ENCODE results near the gene ISG20L2.
A peak's percentile ranks its signal among the peaks of the same experiment; 100 is the strongest.

ISG20L2 gene

DNA sequence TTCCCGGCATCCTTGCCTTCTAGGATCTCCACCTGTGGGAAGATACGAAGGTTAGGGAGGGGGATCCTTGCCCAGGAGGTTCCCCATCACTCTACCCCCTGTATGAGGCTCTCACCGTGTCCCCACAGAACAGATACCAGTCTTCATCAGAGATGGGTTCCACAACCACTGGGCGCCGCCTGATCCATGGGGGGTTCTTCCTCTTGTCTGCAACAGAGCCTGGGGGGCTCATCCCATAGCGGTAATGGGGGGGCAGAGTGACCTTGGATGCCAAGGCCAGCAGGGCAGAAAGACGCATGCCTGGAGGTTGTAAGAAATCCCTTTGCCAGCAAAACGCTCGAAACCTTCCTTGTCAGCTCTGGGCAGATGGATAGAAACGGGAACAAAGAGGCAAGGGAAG, 9.8 kb upstream of the ISG20L2 start:
- H3K36me3 ChIP-seq (ENCODE audit: control insufficient read depth, insufficient read depth, low read length), result peaks cover 39% of the 10 kb centered on the region
- peaks cover 9% of the 10 kb centered on the region; the same call in 1 of the 2 replicates for H3K4me1 ChIP-seq (ENCODE audit: control insufficient read depth, insufficient read depth, low read length)
- H3K9me3 ChIP-seq (ENCODE audit: control insufficient read depth, insufficient read depth, low read length), result no peaks in the 10 kb centered on the region

DNA sequence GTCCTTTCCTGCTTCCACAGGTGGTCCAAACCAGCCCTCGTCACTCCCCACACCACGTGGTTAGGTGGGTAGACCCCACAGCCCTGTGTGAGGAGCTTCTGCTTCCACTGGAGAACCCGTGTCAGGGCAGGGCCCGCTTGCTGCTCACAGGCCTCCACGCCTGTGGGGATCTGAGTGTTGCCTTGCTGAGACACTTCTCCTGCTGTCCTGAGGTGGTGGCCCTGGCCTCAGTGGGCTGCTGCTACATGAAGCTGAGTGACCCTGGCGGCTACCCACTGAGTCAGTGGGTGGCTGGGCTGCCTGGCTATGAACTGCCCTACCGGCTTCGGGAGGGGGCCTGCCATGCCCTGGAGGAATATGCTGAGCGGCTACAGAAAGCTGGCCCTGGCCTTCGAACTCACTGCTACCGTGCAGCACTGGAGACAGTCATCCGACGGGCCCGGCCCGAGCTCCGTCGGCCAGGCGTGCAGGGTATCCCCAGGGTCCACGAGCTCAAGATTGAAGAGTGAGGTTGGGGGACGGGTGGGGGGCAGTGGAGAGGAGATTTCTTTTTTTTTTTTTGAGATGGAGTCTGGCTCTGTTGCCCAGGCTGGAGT, 5.5 kb upstream of the ISG20L2 start:
- Histone ChIP-seq H3K4me3 (ENCODE audit: low read depth, low read length) (no peak overlapping the region), H3K4me1 (ENCODE audit: control insufficient read depth, insufficient read depth, low read length) (no peaks in the 10 kb centered on the region), H3K27ac (ENCODE audit: low read depth, low read length) (no peak overlapping the region), H3K36me3 (ENCODE audit: control insufficient read depth, insufficient read depth, low read length) (peaks cover 34% of the 10 kb centered on the region), H3K9me3 (ENCODE audit: control insufficient read depth, insufficient read depth, low read length) (no peaks in the 10 kb centered on the region), H3K9ac (ENCODE audit: low read depth, low read length) (no peak overlapping the region), H3K27me3 (ENCODE audit: control insufficient read depth, insufficient read depth, low read length) (no peaks in the 10 kb centered on the region)

More for the DNA sequence above, 9.8 kb upstream of the ISG20L2 start:
- no peak overlapping the region for H3K27ac ChIP-seq (ENCODE audit: low read depth, low read length)
- no peak overlapping the region for H3K9ac ChIP-seq (ENCODE audit: low read depth, low read length)
- H3K27me3 ChIP-seq (ENCODE audit: control insufficient read depth, insufficient read depth, low read length), result no peaks in the 10 kb centered on the region
- H3K4me3 ChIP-seq (ENCODE audit: low read depth, low read length), result no peak overlapping the region

DNA sequence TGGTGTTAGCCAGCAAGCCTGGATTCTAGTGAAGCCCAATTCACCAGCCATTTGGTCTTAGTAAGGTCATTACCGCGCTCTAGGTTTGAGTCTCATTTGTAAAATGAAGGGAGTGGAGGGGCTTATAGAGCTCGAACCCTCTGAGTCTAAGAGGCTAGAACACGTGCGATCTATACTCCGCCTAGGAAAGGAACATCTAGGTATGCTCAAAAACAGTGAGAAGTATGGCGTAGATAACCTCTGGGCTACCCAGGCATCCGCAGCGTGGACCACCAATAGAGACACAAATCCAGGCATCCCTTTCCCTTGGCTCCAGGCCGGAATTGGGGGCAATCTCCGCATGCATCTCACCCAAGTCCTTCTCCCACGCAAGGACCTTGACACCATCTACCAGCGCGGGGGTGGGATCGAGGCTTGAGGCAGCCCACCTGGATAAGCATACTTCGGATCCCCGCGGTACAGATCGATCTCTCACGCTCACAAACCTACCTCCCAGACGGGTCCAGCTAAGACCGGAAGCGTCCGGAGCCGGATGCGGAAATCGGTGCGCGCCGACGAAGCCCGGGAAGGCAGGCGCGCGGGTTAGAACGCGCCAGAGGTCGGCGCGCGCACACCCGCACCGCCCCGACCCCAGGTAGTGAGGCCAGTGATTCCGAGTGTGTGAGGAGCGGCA, 504 bp downstream of the ISG20L2 start, which contains the start of gene METTL25B:
Gene METTL25B (plus strand): TSS at position 544 of the 673 bp plus-strand sequence. CDS start 636 bp downstream, outside the sequence.
- Histone ChIP-seq H3K27me3 (ENCODE audit: control insufficient read depth, insufficient read depth, low read length) (no peaks in the 10 kb centered on the region), H3K27ac (ENCODE audit: low read depth, low read length) (peak within 1 kb of the TSS; percentile 79), H3K36me3 (ENCODE audit: control insufficient read depth, insufficient read depth, low read length) (peaks cover 31% of the 10 kb centered on the region), H3K4me1 (ENCODE audit: control insufficient read depth, insufficient read depth, low read length) (peaks cover 24% of the 10 kb centered on the region), H3K9me3 (ENCODE audit: control insufficient read depth, insufficient read depth, low read length) (no peaks in the 10 kb centered on the region), H3K4me3 (ENCODE audit: low read depth, low read length) (peak within 1 kb of the TSS; percentile 92), H3K9ac (ENCODE audit: low read depth, low read length) (peak within 1 kb of the TSS; percentile 80)

DNA sequence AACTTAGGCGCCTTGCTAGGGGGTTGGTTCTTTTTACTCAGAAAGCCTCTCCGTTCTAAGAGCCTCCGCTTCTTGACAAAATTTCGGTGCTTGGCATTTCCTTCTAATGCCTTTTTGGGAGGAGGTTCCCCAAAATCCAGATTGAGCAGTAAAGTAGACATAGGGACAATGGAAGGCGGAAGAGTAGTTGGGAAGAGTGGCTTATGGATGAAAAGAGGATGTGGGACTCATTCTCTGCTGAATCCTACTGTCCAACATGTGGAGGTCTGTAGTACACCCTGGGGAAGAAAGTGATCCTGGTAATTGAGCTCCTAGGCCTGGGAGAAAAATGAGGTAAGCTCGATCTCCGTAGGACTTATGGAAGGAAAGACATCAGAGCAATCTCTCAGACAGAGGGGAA, 1.1 kb downstream of the ISG20L2 start:
- Histone ChIP-seq H3K27me3 (ENCODE audit: control insufficient read depth, insufficient read depth, low read length) (no peaks in the 10 kb centered on the region), H3K9me3 (ENCODE audit: control insufficient read depth, insufficient read depth, low read length) (no peaks in the 10 kb centered on the region), H3K9ac (ENCODE audit: low read depth, low read length) (peak overlapping the region; percentile 80), H3K4me3 (ENCODE audit: low read depth, low read length) (peak overlapping the region; percentile 92), H3K27ac (ENCODE audit: low read depth, low read length) (peak overlapping the region; percentile 6), H3K4me1 (ENCODE audit: control insufficient read depth, insufficient read depth, low read length) (peaks cover 24% of the 10 kb centered on the region), H3K36me3 (ENCODE audit: control insufficient read depth, insufficient read depth, low read length) (peaks cover 33% of the 10 kb centered on the region)

DNA sequence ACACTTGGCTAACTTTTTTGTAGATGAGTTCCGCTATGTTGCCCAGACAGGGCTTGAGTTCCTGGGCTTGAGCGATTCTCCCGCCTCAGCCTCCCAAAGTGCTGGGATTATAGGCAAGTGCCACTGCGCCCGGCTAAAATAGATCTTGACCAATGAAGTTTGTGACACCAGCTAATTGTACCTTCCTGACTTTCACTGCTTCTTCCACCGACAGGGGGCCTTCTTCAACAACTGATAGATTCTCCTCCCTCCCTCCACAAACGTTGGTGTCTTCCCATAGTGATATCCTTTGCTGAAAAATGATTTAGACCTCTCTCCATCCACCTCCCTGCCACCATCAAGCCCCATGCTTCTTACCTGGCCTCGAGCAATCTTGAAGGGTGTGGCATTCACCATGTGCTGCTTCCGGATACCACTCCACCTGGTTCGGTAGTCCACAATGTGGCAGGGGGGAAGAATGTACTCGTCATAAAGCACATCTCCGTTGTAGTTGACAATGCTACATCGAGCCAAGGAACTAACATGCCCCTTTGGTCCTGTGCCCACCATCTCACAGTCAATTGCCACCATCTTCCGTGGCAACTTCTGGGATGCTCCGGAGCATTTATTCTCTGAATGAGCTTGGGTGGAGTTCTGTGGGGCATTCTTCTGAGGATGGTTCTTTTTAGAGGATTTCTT, 1.9 kb downstream of the ISG20L2 start:
- Histone ChIP-seq H3K27ac (ENCODE audit: low read depth, low read length) (peak overlapping the region; percentile 6), H3K9me3 (ENCODE audit: control insufficient read depth, insufficient read depth, low read length) (no peaks in the 10 kb centered on the region), H3K9ac (ENCODE audit: low read depth, low read length) (no peak overlapping the region), H3K27me3 (ENCODE audit: control insufficient read depth, insufficient read depth, low read length) (no peaks in the 10 kb centered on the region), H3K36me3 (ENCODE audit: control insufficient read depth, insufficient read depth, low read length) (peaks cover 33% of the 10 kb centered on the region), H3K4me3 (ENCODE audit: low read depth, low read length) (peak overlapping the region; percentile 92), H3K4me1 (ENCODE audit: control insufficient read depth, insufficient read depth, low read length) (peaks cover 24% of the 10 kb centered on the region)

DNA sequence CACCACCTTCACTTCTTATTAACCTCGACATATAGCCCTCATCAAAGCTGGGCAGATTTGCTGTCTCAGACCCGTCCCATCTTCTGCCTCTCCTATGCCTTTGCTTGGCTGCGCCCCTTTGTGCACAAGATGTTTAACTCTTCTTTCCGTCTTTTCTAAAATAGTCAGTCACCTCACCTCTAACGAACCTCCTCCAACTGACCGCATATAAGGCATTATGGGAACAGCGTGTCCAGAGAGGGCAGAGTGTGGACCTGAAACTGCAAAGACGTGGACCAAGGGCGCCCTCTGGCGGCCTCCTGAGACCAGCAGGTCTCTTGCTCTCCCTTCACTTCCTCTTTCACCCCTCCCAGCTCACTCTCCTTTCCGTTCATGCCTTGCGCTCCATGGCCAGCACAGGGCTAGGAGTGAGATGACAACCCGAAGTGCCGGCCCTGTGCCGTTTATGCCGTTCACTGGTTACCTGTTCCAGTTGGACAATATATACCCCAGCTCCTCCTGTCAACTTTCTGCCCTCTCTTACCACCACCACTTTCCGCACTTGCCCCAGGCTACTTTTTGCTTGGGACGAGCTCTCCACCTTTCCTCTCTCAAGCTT, 2.8 kb downstream of the ISG20L2 start:
- no peak overlapping the region for H3K27ac ChIP-seq (ENCODE audit: low read depth, low read length)
- peaks cover 43% of the 10 kb centered on the region for H3K36me3 ChIP-seq (ENCODE audit: control insufficient read depth, insufficient read depth, low read length)
- H3K4me3 ChIP-seq (ENCODE audit: low read depth, low read length), result peak overlapping the region; percentile 92
- peaks cover 24% of the 10 kb centered on the region for H3K4me1 ChIP-seq (ENCODE audit: control insufficient read depth, insufficient read depth, low read length)
- H3K9me3 ChIP-seq (ENCODE audit: control insufficient read depth, insufficient read depth, low read length), result no peaks in the 10 kb centered on the region
- H3K9ac ChIP-seq (ENCODE audit: low read depth, low read length), result no peak overlapping the region
- no peaks in the 10 kb centered on the region for H3K27me3 ChIP-seq (ENCODE audit: control insufficient read depth, insufficient read depth, low read length)

DNA sequence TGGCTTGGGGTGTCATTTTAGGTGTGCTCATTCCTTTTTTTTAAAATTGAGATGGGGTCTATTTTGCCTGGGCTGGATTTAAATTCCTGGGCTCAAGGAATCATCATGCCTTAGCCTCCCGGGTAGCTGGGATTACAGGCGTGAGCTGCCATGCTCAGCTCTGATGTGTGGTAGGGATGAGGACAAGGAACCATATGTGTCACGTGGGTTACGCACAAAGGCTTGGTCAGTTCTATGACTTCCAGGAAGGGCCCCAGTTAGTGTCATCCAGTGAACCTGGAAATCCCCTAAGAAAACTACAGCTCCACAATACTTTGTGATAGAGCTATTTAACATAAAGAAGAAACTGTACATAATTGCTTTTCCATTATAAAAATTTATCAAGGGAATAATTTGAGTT, 7.0 kb downstream of the ISG20L2 start:
- Histone ChIP-seq H3K4me3 (ENCODE audit: low read depth, low read length) (no peak overlapping the region), H3K4me1 (ENCODE audit: control insufficient read depth, insufficient read depth, low read length) (peaks cover 17% of the 10 kb centered on the region), H3K9me3 (ENCODE audit: control insufficient read depth, insufficient read depth, low read length) (no peaks in the 10 kb centered on the region), H3K27ac (ENCODE audit: low read depth, low read length) (no peak overlapping the region), H3K27me3 (ENCODE audit: control insufficient read depth, insufficient read depth, low read length) (no peaks in the 10 kb centered on the region), H3K36me3 (ENCODE audit: control insufficient read depth, insufficient read depth, low read length) (peaks cover 38% of the 10 kb centered on the region), H3K9ac (ENCODE audit: low read depth, low read length) (no peak overlapping the region)

DNA sequence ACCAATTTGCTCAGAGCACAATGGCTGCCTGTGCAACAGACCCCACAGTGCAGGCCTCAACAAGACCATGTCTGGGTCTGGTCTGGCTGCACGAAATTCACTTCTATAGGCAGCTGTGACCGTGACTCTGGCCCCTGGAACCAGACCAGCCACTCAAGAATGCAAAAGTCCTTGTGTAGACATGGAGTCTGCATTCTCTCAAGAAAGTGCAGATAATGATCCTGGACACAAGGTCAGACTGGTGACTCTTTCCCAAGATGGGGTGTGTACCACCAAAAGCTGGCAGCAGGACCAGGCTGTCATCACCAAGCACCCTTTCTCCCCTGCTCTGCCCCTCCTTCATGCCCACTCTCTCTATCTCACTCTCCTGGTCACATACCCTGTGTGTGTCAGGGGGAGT, 7.4 kb downstream of the ISG20L2 start:
- peaks cover 38% of the 10 kb centered on the region for H3K36me3 ChIP-seq (ENCODE audit: control insufficient read depth, insufficient read depth, low read length)
- H3K27ac ChIP-seq (ENCODE audit: low read depth, low read length), result no peak overlapping the region
- H3K27me3 ChIP-seq (ENCODE audit: control insufficient read depth, insufficient read depth, low read length), result no peaks in the 10 kb centered on the region
- no peaks in the 10 kb centered on the region for H3K9me3 ChIP-seq (ENCODE audit: control insufficient read depth, insufficient read depth, low read length)
- H3K4me3 ChIP-seq (ENCODE audit: low read depth, low read length), result no peak overlapping the region
- H3K9ac ChIP-seq (ENCODE audit: low read depth, low read length), result no peak overlapping the region
- H3K4me1 ChIP-seq (ENCODE audit: control insufficient read depth, insufficient read depth, low read length), result peaks cover 13% of the 10 kb centered on the region

DNA sequence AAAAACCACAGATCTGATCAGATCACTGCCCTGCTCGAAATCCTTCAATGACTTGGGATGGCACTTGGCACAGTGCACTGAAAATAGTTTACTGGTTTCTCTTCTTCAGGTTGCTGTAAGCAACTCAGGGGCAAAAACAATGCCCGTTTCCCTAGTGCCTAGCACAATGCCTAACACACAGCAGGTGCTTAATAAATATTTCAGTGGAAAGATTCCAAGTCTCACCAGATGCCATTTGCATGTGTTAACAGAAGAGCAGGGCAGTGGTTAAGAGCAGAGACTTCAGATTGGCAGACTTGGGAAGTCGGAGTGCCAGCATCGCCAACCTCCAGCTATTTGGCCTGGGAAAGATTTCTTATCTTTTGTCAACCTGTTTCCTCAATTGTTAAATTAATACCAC, 11.2 kb downstream of the ISG20L2 start:
- Histone ChIP-seq H3K27me3 (ENCODE audit: control insufficient read depth, insufficient read depth, low read length) (no peaks in the 10 kb centered on the region), H3K4me1 (ENCODE audit: control insufficient read depth, insufficient read depth, low read length) (peaks cover 4% of the 10 kb centered on the region; the same call in 1 of the 2 replicates), H3K9me3 (ENCODE audit: control insufficient read depth, insufficient read depth, low read length) (no peaks in the 10 kb centered on the region), H3K27ac (ENCODE audit: low read depth, low read length) (no peak overlapping the region), H3K4me3 (ENCODE audit: low read depth, low read length) (no peak overlapping the region), H3K36me3 (ENCODE audit: control insufficient read depth, insufficient read depth, low read length) (peaks cover 14% of the 10 kb centered on the region), H3K9ac (ENCODE audit: low read depth, low read length) (no peak overlapping the region)

DNA sequence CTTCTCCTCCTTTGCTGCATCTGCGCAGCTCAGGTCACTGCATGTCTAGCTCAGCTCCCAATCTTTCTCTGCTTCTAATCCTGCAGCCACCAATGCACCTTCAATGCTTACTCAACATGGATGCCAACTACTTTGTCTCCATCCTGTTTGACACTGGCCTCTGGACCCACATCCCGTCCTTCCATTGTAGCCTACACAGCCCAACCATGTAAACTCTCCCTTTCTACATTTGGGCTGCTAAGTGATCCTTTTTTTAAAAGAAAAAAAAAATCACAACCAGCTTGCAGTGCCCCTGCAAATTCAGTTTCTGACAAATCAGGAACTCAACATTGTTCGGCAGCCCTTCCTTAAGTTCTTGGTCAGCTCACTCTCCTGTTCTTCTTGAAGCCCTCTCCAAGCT, 13.7 kb downstream of the ISG20L2 start:
- Histone ChIP-seq H3K27ac (ENCODE audit: low read depth, low read length) (no peak overlapping the region), H3K4me1 (ENCODE audit: control insufficient read depth, insufficient read depth, low read length) (peaks cover 20% of the 10 kb centered on the region), H3K9ac (ENCODE audit: low read depth, low read length) (no peak overlapping the region), H3K4me3 (ENCODE audit: low read depth, low read length) (no peak overlapping the region), H3K36me3 (ENCODE audit: control insufficient read depth, insufficient read depth, low read length) (no peaks in the 10 kb centered on the region), H3K9me3 (ENCODE audit: control insufficient read depth, insufficient read depth, low read length) (no peaks in the 10 kb centered on the region), H3K27me3 (ENCODE audit: control insufficient read depth, insufficient read depth, low read length) (no peaks in the 10 kb centered on the region)

DNA sequence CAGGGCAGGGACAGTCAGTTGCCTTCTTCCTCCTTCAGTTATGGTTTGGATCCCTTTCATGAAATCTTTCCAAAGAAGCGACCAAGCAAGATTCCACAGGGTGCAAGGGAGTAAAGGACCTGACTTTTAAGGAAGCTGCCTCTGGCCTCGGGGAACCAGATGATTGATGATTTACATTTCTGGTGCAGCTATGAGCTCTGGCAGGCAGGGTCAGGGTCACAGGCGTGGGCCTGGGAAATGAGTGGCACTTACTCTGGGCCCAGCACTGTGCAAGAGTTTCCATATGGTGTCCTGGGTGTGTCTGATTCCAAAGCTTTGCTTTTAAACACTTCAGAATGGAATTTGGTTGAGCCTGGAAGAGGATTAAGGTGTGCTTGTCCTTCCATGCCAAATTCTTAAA, 15.9 kb downstream of the ISG20L2 start:
- Histone ChIP-seq H3K27ac (ENCODE audit: low read depth, low read length) (no peak overlapping the region), H3K9me3 (ENCODE audit: control insufficient read depth, insufficient read depth, low read length) (no peaks in the 10 kb centered on the region), H3K4me3 (ENCODE audit: low read depth, low read length) (no peak overlapping the region), H3K36me3 (ENCODE audit: control insufficient read depth, insufficient read depth, low read length) (no peaks in the 10 kb centered on the region), H3K9ac (ENCODE audit: low read depth, low read length) (no peak overlapping the region), H3K4me1 (ENCODE audit: control insufficient read depth, insufficient read depth, low read length) (peaks cover 40% of the 10 kb centered on the region), H3K27me3 (ENCODE audit: control insufficient read depth, insufficient read depth, low read length) (no peaks in the 10 kb centered on the region)

All from HUES48 (cell line).